NCI-H446 (cell line): ENCODE data around the gene COL5A1.
"Not testable (repeated sequence)": the region's sequence is repeated elsewhere in the genome, so short reads cannot be mapped to it uniquely, and the experiment has no call there.

Experiments
- DNase-seq, 2 experiments: peaks; one replicate each; lab custom pipeline; 2025; lab: John Stamatoyannopoulos, UW

COL5A1 gene

GRCh38 chr9:134837529-134837928 lies 195.9 kb downstream of the COL5A1 start:
- no peak for DNase-seq

- no peak for DNase-seq
These were observed 197.2 kb downstream of the COL5A1 start for GRCh38 chr9:134838651-134839454.

DNA sequence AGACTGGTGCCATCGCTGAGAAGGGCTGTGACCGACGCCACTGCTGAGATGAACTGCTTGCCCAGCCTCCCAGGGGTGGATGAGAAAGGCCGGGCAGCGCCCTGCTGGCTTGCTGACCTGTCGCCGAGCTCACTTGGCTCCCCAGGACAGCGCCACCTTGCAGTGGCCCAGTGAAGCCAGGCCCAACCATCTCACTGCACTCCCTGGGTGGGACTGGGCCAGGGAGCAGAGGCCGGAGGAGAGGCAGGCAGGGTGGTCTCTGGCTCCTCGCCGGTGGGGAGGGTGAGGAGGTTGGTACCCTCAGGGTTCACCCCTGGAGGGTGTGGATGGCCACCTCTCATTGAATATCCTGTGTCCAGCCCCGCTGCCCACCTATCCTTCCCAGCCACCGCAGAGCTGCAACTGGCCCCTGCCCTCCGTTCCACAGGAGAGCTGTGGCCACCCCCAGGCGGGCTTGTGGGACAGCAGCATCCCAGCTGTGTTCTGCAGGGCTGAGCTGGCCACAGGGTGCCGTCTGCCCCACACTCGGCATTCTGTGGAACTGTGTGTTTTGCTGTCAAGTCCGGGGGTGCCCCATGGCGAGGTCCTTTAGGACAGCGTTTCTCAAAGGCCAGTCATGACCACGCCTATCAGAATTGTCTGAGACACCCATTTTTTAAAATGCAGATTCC lies 198.0 kb downstream of the COL5A1 start:
- DNase-seq = no peak

GRCh38 chr9:134840511-134840910 lies 198.9 kb downstream of the COL5A1 start:
- no peak for DNase-seq

GRCh38 chr9:134841180-134841904 lies 199.7 kb downstream of the COL5A1 start:
- DNase-seq = no peak

DNA sequence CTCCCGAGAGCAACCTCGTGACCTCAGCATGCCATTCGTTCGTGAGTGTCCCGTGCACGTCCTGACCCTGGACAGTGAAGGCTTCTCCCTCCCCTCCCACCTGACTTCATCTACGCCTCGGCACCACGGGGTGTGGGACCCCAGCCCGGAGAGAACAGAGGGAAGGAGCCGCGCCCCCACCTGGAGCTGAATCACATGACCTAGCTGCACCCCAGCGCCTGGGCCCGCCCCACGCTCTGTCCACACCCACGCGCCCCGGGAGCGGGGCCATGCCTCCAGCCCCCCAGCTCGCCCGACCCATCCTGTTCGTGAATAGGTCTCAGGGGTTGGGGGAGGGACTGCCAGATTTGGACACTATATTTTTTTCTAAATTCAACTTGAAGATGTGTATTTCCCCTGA lies 200.7 kb downstream of the COL5A1 start:
- DNase-seq = no peak

DNA sequence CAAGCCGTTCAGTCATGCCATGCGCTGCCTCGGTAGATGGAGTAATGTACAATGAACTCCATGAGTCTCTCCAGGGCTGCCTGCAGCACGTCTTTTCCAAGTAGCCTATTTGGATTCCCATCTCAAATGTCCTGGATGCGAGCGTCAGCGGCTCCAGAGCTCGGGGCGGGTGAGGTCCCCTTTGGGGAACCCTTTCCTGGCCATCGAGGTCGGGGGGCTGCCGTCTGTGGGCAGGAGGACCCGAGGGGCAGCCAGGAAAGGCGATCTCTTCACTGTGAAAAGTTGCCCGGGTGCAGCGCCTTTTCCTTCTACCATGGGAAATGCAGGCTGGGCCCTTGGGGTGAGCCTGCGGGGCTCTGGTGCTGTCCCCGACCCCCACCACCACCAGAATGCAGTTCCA lies 202.1 kb downstream of the COL5A1 start:
- no peak for DNase-seq

- no peak for DNase-seq
These were observed 203.2 kb downstream of the COL5A1 start for GRCh38 chr9:134844821-134845220.

DNA sequence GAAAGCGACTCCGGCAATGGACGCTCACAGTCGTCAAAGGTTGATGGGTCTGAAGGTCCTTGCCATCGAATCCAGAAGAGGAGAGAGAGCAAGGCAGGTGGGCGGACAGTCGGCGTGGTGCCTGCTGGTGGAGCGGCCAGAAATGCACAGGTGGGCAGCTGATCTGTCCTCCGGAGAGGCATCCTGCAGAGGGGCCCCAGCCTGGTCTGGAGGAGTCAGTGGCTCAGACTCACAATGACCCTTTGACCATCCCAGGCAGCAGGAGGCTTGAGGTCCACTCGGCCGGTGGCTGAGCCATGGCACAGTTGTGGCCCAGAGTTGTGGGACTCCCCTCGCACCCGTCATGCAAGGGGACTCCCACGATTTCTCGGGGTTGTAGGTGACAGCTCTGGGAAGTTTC lies 204.6 kb downstream of the COL5A1 start:
- DNase-seq = no peak

- DNase-seq = no peak
These were observed 205.1 kb downstream of the COL5A1 start for GRCh38 chr9:134846699-134847098.

DNA sequence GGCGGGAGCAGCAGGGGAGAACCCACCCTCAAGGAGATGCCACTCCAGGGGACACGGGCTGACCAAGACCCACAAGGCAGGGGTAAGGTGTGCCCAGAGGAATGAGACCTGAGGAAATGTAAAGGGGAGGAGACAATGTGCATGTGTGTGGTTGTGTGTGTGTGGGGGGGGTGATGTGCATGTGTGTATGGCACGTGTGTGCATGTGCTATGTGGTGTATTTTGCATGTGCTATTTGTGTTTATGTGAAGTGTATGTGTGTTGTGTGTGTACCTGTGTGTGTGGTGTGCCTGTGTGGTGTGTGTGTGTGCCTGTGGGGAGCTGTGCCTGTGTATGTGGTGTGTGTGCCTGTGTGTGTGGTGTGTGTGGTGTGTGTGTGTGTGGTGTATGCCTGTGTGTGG lies 205.5 kb downstream of the COL5A1 start:
- no peak for DNase-seq

GRCh38 chr9:134847752-134848432 lies 206.3 kb downstream of the COL5A1 start:
- no peak for DNase-seq

- DNase-seq = no peak
These were observed 206.9 kb downstream of the COL5A1 start for GRCh38 chr9:134848504-134848903.

DNA sequence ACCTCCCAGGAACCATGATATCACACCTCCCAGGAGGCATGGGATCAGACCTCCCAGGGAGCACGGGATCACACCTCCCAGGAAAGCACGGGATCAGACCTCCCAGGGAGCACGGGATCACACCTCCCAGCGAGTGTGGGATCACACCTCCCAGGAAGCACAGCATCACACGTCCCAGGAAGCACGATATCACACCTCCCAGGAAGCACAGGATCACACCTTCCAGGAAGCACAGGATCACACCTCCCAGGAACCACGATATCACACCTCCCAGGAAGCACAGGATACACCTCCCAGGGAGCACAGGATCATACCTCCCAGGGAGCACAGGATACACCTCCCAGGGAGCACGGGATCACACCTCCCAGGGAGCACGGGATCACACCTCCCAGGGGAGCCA lies 209.0 kb downstream of the COL5A1 start:
- DNase-seq = no peak

DNA sequence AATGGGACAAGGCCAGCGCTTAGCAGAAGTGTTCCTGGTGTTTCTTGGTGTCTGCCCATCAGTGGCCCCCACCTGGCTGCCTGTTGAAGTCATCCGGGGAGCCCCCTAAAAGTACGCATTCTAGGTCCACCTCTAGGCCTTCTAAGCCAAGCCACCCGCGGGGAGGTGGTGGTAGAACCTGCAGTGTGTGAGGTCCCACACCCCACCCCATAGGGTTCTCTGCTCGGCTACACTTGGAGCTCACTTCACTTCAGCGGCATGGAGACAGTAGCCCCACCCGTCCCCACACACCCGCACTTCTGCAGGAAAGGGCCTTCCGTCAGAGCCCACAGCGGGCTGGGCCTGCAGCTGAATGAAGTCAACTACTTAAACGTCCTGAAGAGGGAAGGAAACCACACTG lies 209.4 kb downstream of the COL5A1 start:
- no peak for DNase-seq

- no peak for DNase-seq
These were observed 211.5 kb downstream of the COL5A1 start for GRCh38 chr9:134852906-134853654.

- DNase-seq = no peak
These were observed 212.3 kb downstream of the COL5A1 start for GRCh38 chr9:134853893-134854292.

DNA sequence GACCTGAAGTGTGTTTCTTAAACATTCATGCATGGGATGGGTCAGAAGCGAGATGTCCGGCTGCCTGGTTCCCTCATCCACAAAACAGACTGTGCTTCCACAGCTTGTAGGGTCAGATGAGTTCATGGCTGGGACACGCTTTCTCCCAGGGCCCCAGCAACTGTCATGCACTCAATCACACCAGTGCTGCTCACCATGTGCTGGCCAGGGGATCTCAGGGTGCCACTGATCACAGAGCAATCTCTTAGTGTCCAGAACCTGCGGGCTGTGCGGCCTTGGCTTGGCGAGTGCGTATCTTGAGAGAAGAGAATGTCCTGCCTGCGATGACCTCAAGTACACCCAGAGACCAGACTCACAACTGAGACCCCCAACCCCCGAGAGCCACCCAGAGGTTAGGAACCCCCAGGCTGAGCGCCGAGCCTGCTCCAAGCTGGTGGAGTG lies 213.0 kb downstream of the COL5A1 start:
- no peak for DNase-seq

- no peak for DNase-seq
These were observed 213.8 kb downstream of the COL5A1 start for GRCh38 chr9:134855231-134855899.

GRCh38 chr9:134855900-134856377 lies 214.3 kb downstream of the COL5A1 start:
- no peak for DNase-seq

- not testable (repeated sequence) for DNase-seq
These were observed 215.8 kb downstream of the COL5A1 start for GRCh38 chr9:134857451-134857850.
